ENCODE measurements around the gene XPO5. TPM values are rescaled to one million over a fixed set of nuclear protein-coding genes. Genes with fewer than 3 reads are reported as not detected.

Gene XPO5
- polyA plus RNA-seq, result 28.5 and 36.0 TPM in 2 replicates
- 50.1 and 52.3 TPM in 2 replicates for polyA minus RNA-seq

- Histone ChIP-seq H3K79me2 (replicated peaks; ENCODE audit: insufficient read depth, low read length) (peaks cover 41% of the 10 kb centered on the region), H3K9me2 (ENCODE audit: insufficient read depth, low read length) (no peaks in the 10 kb centered on the region), H3K4me3 (ENCODE audit: low read length) (peak within 1 kb of the TSS; percentile 100), H2AFZ (ENCODE audit: low read depth, low read length) (peak within 1 kb of the TSS; percentile 85), H3K9me3 (ENCODE audit: low read length) (no peaks in the 10 kb centered on the region), H3F3A (ENCODE audit: insufficient read depth, low read length, poor library complexity, severe bottlenecking) (no peaks in the 10 kb centered on the region), H3K9ac (ENCODE audit: low read length) (peak within 1 kb of the TSS; percentile 80), H3K4me2 (ENCODE audit: low read length) (peak within 1 kb of the TSS; percentile 81), H4K20me1 (ENCODE audit: insufficient read depth) (no peaks in the 10 kb centered on the region), H3K36me3 (ENCODE audit: insufficient read depth, low read length) (no peaks in the 10 kb centered on the region), H3K27ac (ENCODE audit: low read length) (peak within 1 kb of the TSS; percentile 83), H3K27me3 (ENCODE audit: insufficient read depth, low read depth, low read length) (no peaks in the 10 kb centered on the region)
- peak; percentile 33 for TF ChIP-seq EP300 (conservative IDR thresholded peaks at IDR 0.05; ENCODE audit: poor library complexity, severe bottlenecking)
- TF ChIP-seq RAD21 (conservative IDR thresholded peaks at IDR 0.05), result peak; percentile 25
- TF ChIP-seq POLR2AphosphoS5 (IDR thresholded peaks at IDR 0.05), result peak; percentile 92
- TF ChIP-seq SMC3 (conservative IDR thresholded peaks at IDR 0.05; ENCODE audit: poor library complexity), result no peak
- peak; percentile 55 for TF ChIP-seq CTCF (IDR thresholded peaks at IDR 0.05; ENCODE audit: poor library complexity, severe bottlenecking)
- TF ChIP-seq REST (IDR thresholded peaks at IDR 0.05; ENCODE audit: borderline replicate concordance), result peak; percentile 47
- peak; percentile 98 for TF ChIP-seq MXI1 (conservative IDR thresholded peaks at IDR 0.05; ENCODE audit: poor library complexity, severe bottlenecking)
- peak; percentile 90 for TF ChIP-seq TAF1 (IDR thresholded peaks at IDR 0.05; ENCODE audit: low read depth)
- no peak for TF ChIP-seq EZH2 (IDR thresholded peaks at IDR 0.05; ENCODE audit: borderline replicate concordance, insufficient read depth, low read length, poor library complexity, severe bottlenecking)
Observed at GRCh38 chr6:43575772-43576551, at the start of gene XPO5, which contains the start of gene POLH. Gene XPO5 (minus strand): TSS chr6:43576038. CDS start chr6:43575864, 174 bp downstream. Gene POLH (plus strand): TSS chr6:43576185. CDS start chr6:43582320, 6,135 bp downstream.

GRCh38 chr6:43625393-43625992 is 49.7 kb upstream of the XPO5 start:
- H3K36me3 ChIP-seq (ENCODE audit: insufficient read depth, low read length), result no peaks in the 10 kb centered on the region
- H3K27me3 ChIP-seq (ENCODE audit: insufficient read depth, low read depth, low read length), result no peaks in the 10 kb centered on the region
- H3K4me3 ChIP-seq (ENCODE audit: low read length), result no peak overlapping the region
- H2AFZ ChIP-seq (ENCODE audit: low read depth, low read length), result no peak overlapping the region
- no peaks in the 10 kb centered on the region for H3F3A ChIP-seq (ENCODE audit: insufficient read depth, low read length, poor library complexity, severe bottlenecking)
- H3K9me2 ChIP-seq (ENCODE audit: insufficient read depth, low read length), result no peaks in the 10 kb centered on the region
- TF ChIP-seq MXI1 (conservative IDR thresholded peaks at IDR 0.05; ENCODE audit: poor library complexity, severe bottlenecking), result no peak
- no peaks in the 10 kb centered on the region for H4K20me1 ChIP-seq (ENCODE audit: insufficient read depth)
- no peak overlapping the region for H3K27ac ChIP-seq (ENCODE audit: low read length)
- no peak overlapping the region for H3K9ac ChIP-seq (ENCODE audit: low read length)
- H3K79me2 ChIP-seq (replicated peaks; ENCODE audit: insufficient read depth, low read length), result peaks cover 9% of the 10 kb centered on the region
- no peak overlapping the region for H3K4me2 ChIP-seq (ENCODE audit: low read length)
- H3K9me3 ChIP-seq (ENCODE audit: low read length), result no peaks in the 10 kb centered on the region
